ENCODE measurements around the gene PTPRA.

DNA sequence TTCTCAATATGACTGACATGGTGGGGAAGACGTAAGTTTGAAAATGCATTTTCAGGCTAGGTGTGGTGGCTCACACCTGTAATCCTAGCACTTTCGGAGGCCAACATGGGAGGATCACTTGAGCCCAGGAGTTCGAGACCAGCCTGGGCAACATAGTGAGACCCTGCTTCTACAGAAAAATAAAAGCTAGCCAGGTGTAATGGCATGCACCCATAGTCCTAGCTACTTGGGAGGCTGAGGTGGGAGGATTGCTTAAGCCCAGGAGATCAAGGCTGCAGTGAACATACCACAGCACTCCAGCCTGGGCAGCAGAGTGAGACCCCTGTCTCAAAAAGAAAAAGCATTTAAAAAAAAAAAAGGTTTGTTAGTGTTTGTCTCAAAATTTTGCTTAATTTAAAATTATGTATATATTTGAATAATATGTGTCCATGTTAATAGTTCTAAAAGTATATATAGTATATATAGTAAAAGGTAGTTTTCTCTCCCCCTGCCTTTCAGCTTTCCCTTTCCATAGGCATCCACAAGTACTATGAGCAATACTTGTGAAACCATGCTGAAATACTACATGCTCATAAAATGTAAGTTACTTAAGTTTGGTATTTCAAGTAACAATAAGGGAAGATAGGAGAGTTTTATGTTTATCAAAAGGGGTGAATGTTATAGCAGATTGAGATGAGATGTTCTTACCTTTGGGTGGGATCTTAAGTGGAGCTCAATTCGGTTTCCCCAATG, 15.1 kb downstream of the PTPRA start:
- TF ChIP-seq, protein P1, sequence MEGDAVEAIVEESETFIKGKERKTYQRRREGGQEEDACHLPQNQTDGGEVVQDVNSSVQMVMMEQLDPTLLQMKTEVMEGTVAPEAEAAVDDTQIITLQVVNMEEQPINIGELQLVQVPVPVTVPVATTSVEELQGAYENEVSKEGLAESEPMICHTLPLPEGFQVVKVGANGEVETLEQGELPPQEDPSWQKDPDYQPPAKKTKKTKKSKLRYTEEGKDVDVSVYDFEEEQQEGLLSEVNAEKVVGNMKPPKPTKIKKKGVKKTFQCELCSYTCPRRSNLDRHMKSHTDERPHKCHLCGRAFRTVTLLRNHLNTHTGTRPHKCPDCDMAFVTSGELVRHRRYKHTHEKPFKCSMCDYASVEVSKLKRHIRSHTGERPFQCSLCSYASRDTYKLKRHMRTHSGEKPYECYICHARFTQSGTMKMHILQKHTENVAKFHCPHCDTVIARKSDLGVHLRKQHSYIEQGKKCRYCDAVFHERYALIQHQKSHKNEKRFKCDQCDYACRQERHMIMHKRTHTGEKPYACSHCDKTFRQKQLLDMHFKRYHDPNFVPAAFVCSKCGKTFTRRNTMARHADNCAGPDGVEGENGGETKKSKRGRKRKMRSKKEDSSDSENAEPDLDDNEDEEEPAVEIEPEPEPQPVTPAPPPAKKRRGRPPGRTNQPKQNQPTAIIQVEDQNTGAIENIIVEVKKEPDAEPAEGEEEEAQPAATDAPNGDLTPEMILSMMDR (IDR thresholded peaks at IDR 0.05): no peak
- TF ChIP-seq POLR2A (IDR thresholded peaks at IDR 0.05): no peak

Measured in thyroid gland (tissue), 4 donors.